Cardiac fibroblast (primary cell): Measurements from ENCODE around the gene KRTAP4-11.
"Not testable (repeated sequence)": the region's sequence is repeated elsewhere in the genome, so short reads cannot be mapped to it uniquely, and the experiment has no call there.

ENCODE experiments used
- DNase-seq, 2 donors: peaks; one replicate each; pipeline versions ENCODE4 v3.0.0 to v3.0.0-alpha.2; 2010; ENCODE audit warnings: low read depth in 2 of 2
- H3K4me3 ChIP-seq, 2 donors: replicated peaks in 1 of 2; 1 replicate in 1 of 2; 2 replicates in 1 of 2; pipeline ENCODE4 v1.5.1; 2011; ENCODE audit warnings: low read depth in 2 of 2, low read length in 2 of 2, mild to moderate bottlenecking in 2 of 2, moderate library complexity in 1 of 2
- CTCF ChIP-seq: IDR thresholded peaks from one replicate; pipeline ENCODE4 v1.5.1; 2011; ENCODE audit warnings: low read depth, mild to moderate bottlenecking, low read length, inconsistent platforms

Gene KRTAP4-11

GRCh38 chr17:41101586-41102259 is 16.4 kb downstream of the KRTAP4-11 start, which contains the start of gene KRTAP4-16:
Gene KRTAP4-16, minus strand, starts transcription at chr17:41102209. Its CDS starts 0 bp downstream, at chr17:41102209.
- no peak within 1 kb of the TSS for H3K4me3 ChIP-seq
- DNase-seq = no peak
- no peak for TF ChIP-seq CTCF

- peak; percentile 1 to 46 for DNase-seq
- not testable (repeated sequence) for H3K4me3 ChIP-seq
Measured at GRCh38 chr17:41099682-41100480, 18.3 kb downstream of the KRTAP4-11 start.

DNA sequence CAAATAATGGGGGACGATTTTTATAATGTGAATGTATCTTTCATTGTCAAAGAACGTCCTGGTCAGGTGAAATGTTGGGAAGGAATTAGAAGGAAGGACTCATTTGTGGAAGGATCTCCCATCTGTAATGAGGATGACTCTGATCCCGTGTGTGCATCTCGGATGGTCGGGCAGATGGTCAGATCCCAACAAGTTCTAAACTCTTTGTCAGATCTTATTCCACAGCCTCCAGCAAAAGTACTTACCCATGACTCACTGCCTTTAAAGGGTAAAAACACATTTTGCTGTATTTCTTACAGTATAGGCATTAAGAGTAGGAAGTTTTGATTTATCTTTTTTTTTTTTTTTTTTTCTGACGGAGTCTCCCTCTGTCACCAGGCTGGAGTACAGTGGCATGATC is 19.7 kb downstream of the KRTAP4-11 start:
- H3K4me3 ChIP-seq = no peak overlapping the region
- no peak for TF ChIP-seq CTCF
- no peak for DNase-seq

DNA sequence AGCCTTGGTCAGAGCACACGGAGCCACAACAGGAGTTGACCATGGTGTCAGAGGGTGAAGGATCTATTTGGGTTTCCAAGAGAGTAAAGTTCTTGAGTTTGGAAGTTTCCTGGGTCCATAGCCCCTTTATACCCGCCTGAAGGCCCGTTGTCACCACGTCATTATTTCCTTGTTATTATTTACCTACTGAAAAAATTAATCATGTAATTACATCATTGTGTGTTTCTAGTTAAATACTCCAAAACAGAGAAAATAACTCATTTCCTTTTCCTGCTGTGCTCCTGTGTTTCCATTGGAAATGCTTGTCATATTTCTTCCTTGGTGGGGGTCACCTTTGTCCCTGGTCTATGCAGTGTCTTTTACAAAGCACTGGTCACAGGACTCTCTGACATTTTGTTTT is 20.1 kb downstream of the KRTAP4-11 start, which contains the start of gene KRTAP4-8:
Gene KRTAP4-8 (minus strand): TSS at position 101 of the 400 bp plus-strand sequence. CDS start 58 bp downstream, at position 43.
- no peak for TF ChIP-seq CTCF
- no peak for DNase-seq
- H3K4me3 ChIP-seq = no peak within 1 kb of the TSS

- no peak for TF ChIP-seq CTCF
- H3K4me3 ChIP-seq = no peak overlapping the region
- DNase-seq = no peak
Measured at GRCh38 chr17:41096055-41096454, 22.1 kb downstream of the KRTAP4-11 start.

- not testable (repeated sequence) for H3K4me3 ChIP-seq, DNase-seq
Measured at GRCh38 chr17:41088760-41089352, 29.3 kb downstream of the KRTAP4-11 start.

DNA sequence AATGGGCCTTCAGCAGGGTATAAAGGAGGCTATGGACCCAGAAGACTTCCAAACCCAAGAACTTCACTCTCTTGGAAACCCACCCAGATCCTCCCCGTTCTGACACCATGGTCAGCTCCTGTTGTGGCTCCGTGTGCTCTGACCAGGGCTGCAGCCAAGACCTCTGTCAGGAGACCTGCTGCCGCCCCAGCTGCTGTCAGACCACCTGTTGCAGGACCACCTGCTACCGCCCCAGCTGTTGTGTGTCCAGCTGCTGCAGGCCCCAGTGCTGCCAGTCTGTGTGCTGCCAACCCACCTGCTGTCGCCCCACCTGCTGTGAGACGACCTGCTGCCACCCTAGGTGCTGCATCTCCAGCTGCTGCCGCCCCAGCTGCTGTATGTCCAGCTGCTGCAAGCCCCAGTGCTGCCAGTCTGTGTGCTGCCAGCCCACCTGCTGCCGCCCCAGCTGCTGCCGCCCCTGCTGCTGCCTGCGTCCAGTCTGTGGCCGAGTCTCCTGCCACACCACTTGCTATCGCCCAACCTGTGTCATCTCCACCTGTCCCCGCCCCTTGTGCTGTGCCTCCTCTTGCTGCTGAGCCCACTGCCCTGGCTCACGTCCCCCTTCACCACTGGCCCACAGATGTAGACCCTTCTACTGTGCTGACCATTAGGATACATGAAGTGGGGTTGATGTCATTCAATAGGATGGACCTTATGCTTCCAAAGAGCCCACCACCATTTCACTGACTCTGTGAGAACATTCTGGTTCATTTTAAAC is 33.9 kb downstream of the KRTAP4-11 start, which contains the start of gene KRTAP4-7:
Gene KRTAP4-7 (plus strand): TSS at position 51 of the 757 bp plus-strand sequence. CDS start 57 bp downstream, at position 108.
- H3K4me3 ChIP-seq, DNase-seq: not testable (repeated sequence)

- H3K4me3 ChIP-seq, DNase-seq: not testable (repeated sequence)
Measured at GRCh38 chr17:41083427-41083826, 34.7 kb downstream of the KRTAP4-11 start.
